ENCODE results near the gene FHAD1. TPM values are rescaled to one million over a fixed set of nuclear protein-coding genes. Genes with fewer than 3 reads are reported as not detected.

The FHAD1 gene
- total and polyA plus RNA-seq, 9 of the 15 experiments (the other 6 are each of a cell fraction or from before 2014, with no cell fraction given), result 0.32 to 2.1 (median 1.5) TPM; not detected in 1

DNA sequence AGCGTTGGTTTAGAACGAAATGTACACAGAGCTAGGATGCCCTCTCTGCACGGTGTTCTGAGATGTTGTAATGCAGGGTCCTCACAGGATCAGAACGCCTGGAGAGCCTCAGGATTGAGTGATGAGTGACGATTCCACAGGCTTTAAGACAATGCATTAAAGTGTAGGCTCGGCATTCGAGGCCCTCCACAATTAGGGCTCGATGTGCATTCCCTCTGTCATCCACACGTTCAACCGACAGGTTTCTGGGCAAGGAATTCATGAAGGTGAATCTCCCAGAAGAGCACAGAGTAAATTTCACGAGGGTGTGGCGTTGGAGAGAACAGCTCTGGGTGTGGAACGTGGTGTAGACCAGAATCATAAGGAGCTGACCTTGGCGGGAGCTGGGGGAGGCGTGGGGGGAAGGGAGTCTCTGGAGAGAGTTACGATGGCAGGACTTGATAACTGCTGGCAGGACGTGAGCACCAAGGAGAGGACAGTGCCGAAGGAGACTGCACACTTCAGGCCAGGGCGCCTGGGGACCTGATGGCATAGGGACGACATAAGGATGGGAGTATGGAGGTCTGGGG lies 111.6 kb downstream of the FHAD1 start (continued):
- peak; percentile 52; the same call in 1 of the 2 replicates for TF ChIP-seq GATA2 (CRISPR knock-in tag; IDR thresholded peaks at IDR 0.05)
- peak; percentile 45; the same call in 1 of the 2 replicates for TF ChIP-seq SOX6 (IDR thresholded peaks at IDR 0.05)
- TF ChIP-seq CBX2 (IDR thresholded peaks at IDR 0.05; ENCODE audit: insufficient read depth, low read length, poor library complexity, severe bottlenecking), result no peak
- TF ChIP-seq ESRRA (IDR thresholded peaks at IDR 0.05; ENCODE audit: borderline replicate concordance, low read depth), result peak; percentile 90
- TF ChIP-seq, protein P1, sequence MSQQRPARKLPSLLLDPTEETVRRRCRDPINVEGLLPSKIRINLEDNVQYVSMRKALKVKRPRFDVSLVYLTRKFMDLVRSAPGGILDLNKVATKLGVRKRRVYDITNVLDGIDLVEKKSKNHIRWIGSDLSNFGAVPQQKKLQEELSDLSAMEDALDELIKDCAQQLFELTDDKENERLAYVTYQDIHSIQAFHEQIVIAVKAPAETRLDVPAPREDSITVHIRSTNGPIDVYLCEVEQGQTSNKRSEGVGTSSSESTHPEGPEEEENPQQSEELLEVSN (IDR thresholded peaks at IDR 0.05; ENCODE audit: borderline replicate concordance in 1 of 2, extremely low read depth in 1 of 2, insufficient read depth in 1 of 2, insufficient read length in 1 of 2, low read depth in 1 of 2, low read length in 1 of 2, poor library complexity in 1 of 2, severe bottlenecking in 1 of 2), result peak; percentile 71 to 92
- TF ChIP-seq, protein P2, sequence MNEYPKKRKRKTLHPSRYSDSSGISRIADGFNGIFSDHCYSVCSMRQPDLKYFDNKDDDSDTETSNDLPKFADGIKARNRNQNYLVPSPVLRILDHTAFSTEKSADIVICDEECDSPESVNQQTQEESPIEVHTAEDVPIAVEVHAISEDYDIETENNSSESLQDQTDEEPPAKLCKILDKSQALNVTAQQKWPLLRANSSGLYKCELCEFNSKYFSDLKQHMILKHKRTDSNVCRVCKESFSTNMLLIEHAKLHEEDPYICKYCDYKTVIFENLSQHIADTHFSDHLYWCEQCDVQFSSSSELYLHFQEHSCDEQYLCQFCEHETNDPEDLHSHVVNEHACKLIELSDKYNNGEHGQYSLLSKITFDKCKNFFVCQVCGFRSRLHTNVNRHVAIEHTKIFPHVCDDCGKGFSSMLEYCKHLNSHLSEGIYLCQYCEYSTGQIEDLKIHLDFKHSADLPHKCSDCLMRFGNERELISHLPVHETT (CRISPR knock-in tag; conservative IDR thresholded peaks at IDR 0.05 in 1 of 2, IDR thresholded peaks at IDR 0.05 in 1 of 2), result peak in 1 of 2 experiments; percentile 53; a peak in 1 of 4 replicates
- TF ChIP-seq, protein P3, sequence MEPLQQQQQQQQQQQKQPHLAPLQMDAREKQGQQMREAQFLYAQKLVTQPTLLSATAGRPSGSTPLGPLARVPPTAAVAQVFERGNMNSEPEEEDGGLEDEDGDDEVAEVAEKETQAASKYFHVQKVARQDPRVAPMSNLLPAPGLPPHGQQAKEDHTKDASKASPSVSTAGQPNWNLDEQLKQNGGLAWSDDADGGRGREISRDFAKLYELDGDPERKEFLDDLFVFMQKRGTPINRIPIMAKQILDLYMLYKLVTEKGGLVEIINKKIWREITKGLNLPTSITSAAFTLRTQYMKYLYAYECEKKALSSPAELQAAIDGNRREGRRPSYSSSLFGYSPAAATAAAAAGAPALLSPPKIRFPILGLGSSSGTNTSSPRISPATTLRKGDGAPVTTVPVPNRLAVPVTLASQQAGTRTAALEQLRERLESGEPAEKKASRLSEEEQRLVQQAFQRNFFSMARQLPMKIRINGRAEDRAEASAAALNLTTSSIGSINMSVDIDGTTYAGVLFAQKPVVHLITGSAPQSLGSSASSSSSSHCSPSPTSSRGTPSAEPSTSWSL (CRISPR knock-in tag; IDR thresholded peaks at IDR 0.05; ENCODE audit: borderline replicate concordance), result no peak
- TF ChIP-seq TSC22D4 (tag; IDR thresholded peaks at IDR 0.05), result no peak
- no peak for TF ChIP-seq MCM3 (IDR thresholded peaks at IDR 0.05)
- no peak for TF ChIP-seq ZKSCAN8 (CRISPR knock-in tag; IDR thresholded peaks at IDR 0.05)
- no peak for TF ChIP-seq SIX5 (IDR thresholded peaks at IDR 0.05; ENCODE audit: borderline replicate concordance in 1 of 2, insufficient read depth in 1 of 2, low read depth in 1 of 2, low read length in 2 of 2)
- TF ChIP-seq, protein P4, sequence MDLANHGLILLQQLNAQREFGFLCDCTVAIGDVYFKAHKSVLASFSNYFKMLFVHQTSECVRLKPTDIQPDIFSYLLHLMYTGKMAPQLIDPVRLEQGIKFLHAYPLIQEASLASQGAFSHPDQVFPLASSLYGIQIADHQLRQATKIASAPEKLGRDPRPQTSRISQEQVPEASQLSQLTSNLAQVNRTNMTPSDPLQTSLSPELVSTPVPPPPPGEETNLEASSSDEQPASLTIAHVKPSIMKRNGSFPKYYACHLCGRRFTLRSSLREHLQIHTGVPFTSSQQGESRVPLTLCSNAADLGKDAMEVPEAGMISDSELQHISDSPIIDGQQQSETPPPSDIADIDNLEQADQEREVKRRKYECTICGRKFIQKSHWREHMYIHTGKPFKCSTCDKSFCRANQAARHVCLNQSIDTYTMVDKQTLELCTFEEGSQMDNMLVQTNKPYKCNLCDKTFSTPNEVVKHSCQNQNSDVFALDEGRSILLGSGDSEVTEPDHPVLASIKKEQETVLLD (IDR thresholded peaks at IDR 0.05), result no peak; the same call in 1 of the 2 replicates
- TF ChIP-seq FOXP1 (CRISPR knock-in tag; IDR thresholded peaks at IDR 0.05), result no peak
- TF ChIP-seq DNMT1 (IDR thresholded peaks at IDR 0.05), result no peak
- no peak for TF ChIP-seq HLTF (IDR thresholded peaks at IDR 0.05)
- TF ChIP-seq, protein P5, sequence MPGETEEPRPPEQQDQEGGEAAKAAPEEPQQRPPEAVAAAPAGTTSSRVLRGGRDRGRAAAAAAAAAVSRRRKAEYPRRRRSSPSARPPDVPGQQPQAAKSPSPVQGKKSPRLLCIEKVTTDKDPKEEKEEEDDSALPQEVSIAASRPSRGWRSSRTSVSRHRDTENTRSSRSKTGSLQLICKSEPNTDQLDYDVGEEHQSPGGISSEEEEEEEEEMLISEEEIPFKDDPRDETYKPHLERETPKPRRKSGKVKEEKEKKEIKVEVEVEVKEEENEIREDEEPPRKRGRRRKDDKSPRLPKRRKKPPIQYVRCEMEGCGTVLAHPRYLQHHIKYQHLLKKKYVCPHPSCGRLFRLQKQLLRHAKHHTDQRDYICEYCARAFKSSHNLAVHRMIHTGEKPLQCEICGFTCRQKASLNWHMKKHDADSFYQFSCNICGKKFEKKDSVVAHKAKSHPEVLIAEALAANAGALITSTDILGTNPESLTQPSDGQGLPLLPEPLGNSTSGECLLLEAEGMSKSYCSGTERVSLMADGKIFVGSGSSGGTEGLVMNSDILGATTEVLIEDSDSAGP (CRISPR knock-in tag; IDR thresholded peaks at IDR 0.05), result no peak
- TF ChIP-seq, protein P6, sequence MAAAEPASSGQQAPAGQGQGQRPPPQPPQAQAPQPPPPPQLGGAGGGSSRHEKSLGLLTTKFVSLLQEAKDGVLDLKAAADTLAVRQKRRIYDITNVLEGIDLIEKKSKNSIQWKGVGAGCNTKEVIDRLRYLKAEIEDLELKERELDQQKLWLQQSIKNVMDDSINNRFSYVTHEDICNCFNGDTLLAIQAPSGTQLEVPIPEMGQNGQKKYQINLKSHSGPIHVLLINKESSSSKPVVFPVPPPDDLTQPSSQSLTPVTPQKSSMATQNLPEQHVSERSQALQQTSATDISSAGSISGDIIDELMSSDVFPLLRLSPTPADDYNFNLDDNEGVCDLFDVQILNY (CRISPR knock-in tag; IDR thresholded peaks at IDR 0.05), result no peak
- TF ChIP-seq FOS (IDR thresholded peaks at IDR 0.05; ENCODE audit: extremely low read depth, insufficient read length), result no peak
- no peak for TF ChIP-seq ZKSCAN1 (IDR thresholded peaks at IDR 0.05; ENCODE audit: low read depth, low read length)
- TF ChIP-seq PRMT5 (CRISPR knock-in tag; IDR thresholded peaks at IDR 0.05), result no peak

Measured in K562 (cell line).